B cell (primary cell): ENCODE results near the gene RAX2.

ENCODE experiments used
- CTCF ChIP-seq: fragments of 200-600 bp; IDR thresholded peaks from one replicate; pipeline ENCODE4 v1.8.0; 2022; ENCODE audit warnings: antibody characterized with exemption, mild to moderate bottlenecking
- EZH2 ChIP-seq: IDR thresholded peaks from 2 replicates; pipeline ENCODE4 v1.6.1; 2012; ENCODE audit warnings: borderline replicate concordance, low read depth, mild to moderate bottlenecking, moderate library complexity, low read length; ENCODE audit not compliant: insufficient read depth, poor library complexity, severe bottlenecking

DNA sequence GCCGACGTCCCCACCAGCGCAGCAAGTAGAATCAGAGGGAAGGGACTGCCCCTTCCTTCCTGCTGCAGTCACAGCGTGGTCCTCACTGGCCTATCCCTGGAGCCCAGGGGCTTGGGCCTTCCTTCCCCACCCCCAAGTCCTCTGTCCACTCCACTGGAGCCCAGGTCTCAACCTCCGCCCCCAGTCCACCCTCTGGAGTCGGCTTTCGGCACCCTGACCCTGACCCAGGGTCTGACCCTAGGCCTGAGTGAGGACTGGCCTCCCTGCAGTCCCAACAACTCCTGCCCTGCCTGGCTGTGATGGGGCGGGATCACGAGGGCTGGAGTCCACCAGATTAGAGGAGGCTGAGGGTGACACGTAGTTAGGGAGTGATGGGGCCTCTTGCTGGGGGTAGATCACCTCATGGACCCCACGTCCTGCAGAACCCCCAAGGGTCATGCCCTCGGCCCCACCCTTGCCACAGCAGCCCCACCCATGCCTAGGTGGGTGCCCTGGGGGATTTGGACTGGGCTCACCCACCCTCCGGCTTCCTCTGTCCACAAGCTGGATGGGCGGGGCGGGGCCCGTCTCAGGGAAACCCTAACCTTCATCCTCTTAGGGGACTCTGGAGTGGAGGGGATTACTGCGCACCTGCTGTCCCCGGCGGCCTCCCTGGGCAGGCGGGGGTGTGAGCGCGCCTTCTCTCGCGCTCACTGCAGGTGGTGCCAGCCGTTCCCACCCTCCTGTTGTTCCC lies 3.8 kb downstream of the RAX2 start:
- no peak for TF ChIP-seq CTCF
- no peak for TF ChIP-seq EZH2
